GM13977 (cell line): Measurements from ENCODE around the gene CFB.
"Not testable (repeated sequence)": the region's sequence is repeated elsewhere in the genome, so short reads cannot be mapped to it uniquely, and the experiment has no call there.

Experiments
- DNase-seq: peaks from one replicate; pipeline ENCODE4 v3.0.0; 2012; ENCODE audit warnings: low spot score
- CTCF ChIP-seq: IDR thresholded peaks from 2 replicates; pipeline ENCODE4 v1.5.1; 2012; ENCODE audit warnings: mild to moderate bottlenecking, control low read depth; ENCODE audit not compliant: insufficient read depth; ENCODE audit errors: extremely low read depth, missing control alignments
- in situ Hi-C: fragments of 300-500 bp; cut with MboI; formaldehyde crosslinking; loops from one replicate; pipeline ENCODE4 v1.12.0; 2022; ENCODE audit warnings: low sequenced_read_pairs, low pct_unique_long_range_greater_than_20kb, mixed read lengths, inconsistent platforms; ENCODE audit not compliant: unreplicated experiment

The CFB gene

GRCh38 chr6:31906122-31906521 lies 39.8 kb upstream of the CFB start:
- no peak for TF ChIP-seq CTCF
- in situ Hi-C loops: no loop called here
- DNase-seq: no peak

GRCh38 chr6:31906727-31907126 lies 39.2 kb upstream of the CFB start:
- in situ Hi-C loops, DNase-seq: not testable (repeated sequence)

DNA sequence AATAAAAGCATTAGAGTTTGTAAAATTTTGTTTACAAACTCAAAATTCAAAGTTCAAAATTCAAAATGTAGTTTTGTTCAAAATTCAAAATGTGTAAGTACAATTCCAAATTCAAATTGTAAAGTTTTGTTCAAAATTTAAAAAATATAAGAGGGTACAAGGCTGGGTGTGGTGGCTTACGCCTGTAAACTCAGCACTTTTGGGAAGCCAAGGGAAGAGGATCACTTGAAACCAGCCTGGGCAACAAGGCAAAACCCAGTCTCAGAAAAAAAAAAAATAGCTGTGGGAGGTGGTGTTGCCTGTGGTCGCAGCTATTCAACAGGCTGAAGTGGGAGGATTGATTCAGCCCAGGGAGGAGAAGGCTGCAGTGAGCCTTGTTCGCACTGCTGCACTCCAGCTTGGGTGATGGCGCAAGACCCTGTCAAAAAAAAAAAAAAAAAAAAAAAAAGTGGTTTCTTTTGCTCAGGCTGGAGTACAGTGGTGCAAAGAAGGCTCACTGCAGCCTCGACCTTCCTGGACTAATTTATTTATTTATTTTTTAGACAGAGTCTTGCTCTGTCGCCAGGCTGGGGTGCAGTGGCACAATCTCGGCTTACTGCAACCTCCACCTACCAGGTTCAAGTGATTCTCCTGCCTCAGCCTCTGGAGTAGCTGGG lies 38.6 kb upstream of the CFB start:
- in situ Hi-C loops: no loop called here
- no peak for DNase-seq
- no peak for TF ChIP-seq CTCF

- in situ Hi-C loops, DNase-seq: not testable (repeated sequence)
These were observed 37.6 kb upstream of the CFB start for GRCh38 chr6:31908255-31908654.

- in situ Hi-C loops: no loop called here
- TF ChIP-seq CTCF: no peak
- DNase-seq: peak; percentile 81
These were observed 37.1 kb upstream of the CFB start for GRCh38 chr6:31908791-31909190.

DNA sequence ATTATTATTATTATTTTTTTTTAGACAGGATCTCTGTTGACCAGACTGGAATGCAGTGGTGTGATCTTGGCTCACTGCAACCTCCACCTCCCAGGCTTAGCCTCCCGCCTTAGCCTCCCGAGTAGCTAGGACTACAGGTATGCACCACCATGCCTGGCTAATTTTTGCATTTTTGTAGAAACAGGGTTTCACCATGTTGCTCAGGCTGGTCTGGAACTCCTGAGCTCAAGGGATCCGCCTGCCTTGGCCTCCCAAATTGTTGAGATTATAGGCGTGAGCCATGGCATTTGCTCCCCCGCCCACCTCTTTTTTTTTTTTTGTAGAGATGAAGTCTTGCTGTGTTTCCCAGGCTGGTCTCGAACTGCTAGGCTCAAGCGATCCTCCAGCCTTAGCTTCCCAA lies 36.6 kb upstream of the CFB start:
- in situ Hi-C loops, DNase-seq: not testable (repeated sequence)

DNA sequence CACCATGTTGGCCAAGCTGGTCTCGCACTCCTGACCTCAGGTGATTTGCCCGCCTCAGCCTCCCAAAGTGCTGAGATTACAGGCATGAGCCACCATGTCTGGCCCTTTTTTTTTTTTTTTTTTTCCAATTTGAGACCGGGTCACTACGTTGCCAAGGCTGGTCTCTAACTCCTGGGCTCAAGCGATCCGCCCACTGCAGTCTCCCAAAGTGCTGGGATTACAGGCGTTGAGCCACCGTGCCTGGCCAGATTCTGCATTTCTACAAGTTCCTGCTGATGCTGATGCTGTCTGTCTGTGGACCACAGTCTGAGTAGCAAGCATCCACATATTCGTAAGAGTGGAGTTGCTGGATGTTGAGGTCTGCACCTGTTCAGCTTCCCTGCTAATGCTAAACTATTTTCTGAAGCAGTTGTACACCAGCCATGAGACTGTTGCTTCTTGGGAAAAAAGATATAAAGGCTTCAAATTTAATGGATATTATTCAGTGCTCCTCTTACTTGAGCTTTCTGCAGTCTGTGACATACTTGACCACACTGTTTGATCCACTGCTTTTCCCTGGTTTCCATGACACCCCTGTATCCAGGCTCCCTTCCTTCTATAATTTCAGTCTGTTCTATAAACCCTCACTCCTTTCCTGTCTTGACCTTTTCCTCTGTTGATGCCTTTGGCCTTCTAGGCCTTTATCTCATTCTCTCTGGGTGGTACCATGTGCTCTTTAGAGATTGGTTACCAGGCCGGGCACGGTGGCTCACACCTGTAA lies 33.9 kb upstream of the CFB start:
- in situ Hi-C loops: no loop called here
- TF ChIP-seq CTCF: no peak
- no peak for DNase-seq

GRCh38 chr6:31915351-31915750 lies 30.5 kb upstream of the CFB start:
- in situ Hi-C loops: no loop called here

More at GRCh38 chr6:31915351-31915750, 30.5 kb upstream of the CFB start:
- TF ChIP-seq CTCF: no peak
- DNase-seq: no peak
